Thyroid gland (tissue), 4 donors: Measurements from ENCODE around the gene DNAJC22.

Experiments
- POLR2A ChIP-seq, 2 donors: fragments of 450-650 bp; IDR thresholded peaks; one replicate each; pipeline ENCODE4 v1.6.1; 2017; ENCODE audit warnings: antibody characterized with exemption in 2 of 2, mild to moderate bottlenecking in 2 of 2, moderate library complexity in 1 of 2
- TF ChIP-seq, protein P1 (sequence below), 6 experiments: fragments of 200-600 bp in 3 of 6; fragments of 450-650 bp in 3 of 6; sonication (generic) in 3 of 6; IDR thresholded peaks; one replicate each; pipeline ENCODE4 v1.5.1; 2016 to 2019; ENCODE audit warnings: antibody characterized with exemption in 6 of 6, mild to moderate bottlenecking in 2 of 6, inconsistent platforms in 1 of 6, moderate library complexity in 1 of 6

DNA sequence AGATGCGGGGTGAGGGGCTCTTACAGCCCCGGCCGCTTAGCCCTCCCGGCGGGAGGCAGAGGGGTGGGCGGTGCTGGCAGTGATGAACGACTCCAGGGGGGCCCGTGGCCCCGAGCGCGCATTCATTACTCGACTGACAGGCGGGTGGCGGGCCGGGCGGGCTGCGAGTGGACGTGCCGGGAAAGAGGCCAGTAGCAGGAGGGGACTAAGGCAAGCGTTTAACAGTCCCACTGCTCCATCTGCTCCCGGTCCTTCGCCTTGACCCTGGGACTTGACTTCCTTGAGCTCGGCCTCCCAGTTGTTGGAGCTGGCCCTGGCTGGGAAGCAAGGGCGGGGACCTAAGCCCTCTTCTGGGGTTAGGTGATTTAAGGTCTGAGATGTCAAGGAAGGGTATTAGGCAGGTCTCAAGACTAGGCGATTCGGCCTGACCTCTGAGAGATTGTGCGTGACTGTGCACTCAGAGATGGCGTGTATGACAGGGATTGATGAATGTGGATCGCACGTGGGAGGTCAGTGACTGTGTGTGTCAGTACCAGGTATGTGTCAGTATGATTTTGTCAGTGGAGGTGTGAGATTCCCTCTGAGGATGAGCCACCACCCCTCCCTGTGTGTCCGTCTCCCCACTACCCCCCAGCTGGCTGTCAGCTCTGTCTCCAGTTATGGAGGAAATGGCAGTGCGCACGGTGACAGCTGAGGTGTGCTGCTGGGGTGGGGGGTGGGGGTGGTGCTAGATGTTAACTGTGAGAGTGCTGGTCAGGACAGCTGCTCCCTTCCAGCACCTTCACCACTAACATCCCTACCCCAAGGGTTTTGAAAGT lies 3.6 kb upstream of the DNAJC22 start:
- TF ChIP-seq, protein P1, sequence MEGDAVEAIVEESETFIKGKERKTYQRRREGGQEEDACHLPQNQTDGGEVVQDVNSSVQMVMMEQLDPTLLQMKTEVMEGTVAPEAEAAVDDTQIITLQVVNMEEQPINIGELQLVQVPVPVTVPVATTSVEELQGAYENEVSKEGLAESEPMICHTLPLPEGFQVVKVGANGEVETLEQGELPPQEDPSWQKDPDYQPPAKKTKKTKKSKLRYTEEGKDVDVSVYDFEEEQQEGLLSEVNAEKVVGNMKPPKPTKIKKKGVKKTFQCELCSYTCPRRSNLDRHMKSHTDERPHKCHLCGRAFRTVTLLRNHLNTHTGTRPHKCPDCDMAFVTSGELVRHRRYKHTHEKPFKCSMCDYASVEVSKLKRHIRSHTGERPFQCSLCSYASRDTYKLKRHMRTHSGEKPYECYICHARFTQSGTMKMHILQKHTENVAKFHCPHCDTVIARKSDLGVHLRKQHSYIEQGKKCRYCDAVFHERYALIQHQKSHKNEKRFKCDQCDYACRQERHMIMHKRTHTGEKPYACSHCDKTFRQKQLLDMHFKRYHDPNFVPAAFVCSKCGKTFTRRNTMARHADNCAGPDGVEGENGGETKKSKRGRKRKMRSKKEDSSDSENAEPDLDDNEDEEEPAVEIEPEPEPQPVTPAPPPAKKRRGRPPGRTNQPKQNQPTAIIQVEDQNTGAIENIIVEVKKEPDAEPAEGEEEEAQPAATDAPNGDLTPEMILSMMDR (IDR thresholded peaks at IDR 0.05), result no peak
- no peak for TF ChIP-seq POLR2A (IDR thresholded peaks at IDR 0.05)
